GM19025 (cell line): ENCODE measurements around the gene SGCA.

Source experiments
- ATAC-seq: cut with Tn5 transposase; IDR thresholded peaks from one replicate; pipeline ENCODE4 v1.9.1; 2021; ENCODE audit warnings: mild to moderate bottlenecking, low read depth, moderate library complexity; ENCODE audit not compliant: unreplicated experiment

Gene SGCA

DNA sequence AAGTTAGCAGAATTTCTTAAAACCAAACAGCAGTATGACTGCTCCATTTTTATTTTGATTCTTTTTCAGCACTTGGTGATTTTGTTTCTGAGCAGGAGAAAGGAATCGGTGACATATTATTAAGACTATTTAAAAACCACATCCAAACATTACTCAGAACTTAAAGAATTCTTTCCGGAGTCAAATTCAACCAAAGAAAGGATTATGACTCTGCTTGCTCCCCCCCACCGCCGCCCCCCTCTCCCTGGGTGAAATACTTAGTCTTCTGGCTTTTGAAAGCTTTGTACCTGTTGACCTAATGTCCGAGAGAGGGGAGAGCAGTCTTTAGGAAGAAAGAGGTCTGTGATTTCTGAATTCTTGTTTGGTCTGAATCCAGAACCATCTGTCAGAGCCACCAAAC lies 53.5 kb downstream of the SGCA start:
- no peak for ATAC-seq

DNA sequence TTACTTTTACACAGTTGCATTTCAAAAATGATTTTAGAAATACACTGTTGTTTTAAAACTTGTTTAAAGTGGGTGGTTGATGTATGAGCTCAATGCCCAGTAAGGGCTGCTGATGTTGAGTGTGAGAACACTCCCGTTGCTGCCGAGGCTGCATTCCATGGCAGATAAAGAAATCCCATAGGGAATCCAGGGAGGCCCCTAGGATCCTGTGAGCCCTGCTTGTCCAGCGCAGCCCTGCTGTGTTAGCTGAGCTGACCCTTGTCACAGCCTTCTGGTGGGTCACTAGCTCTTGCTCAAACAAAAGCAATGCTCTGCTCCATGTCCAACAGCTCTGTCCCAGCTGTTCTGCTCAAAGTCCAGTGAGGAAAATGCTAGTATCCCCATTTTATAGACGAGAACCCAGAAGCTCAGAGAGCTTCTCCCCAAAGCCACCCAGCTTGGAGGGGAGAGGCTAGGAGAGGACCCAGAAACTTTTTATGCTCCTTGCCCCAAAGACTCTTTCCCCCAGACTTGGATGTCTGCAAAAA lies 54.2 kb downstream of the SGCA start:
- ATAC-seq = no peak

DNA sequence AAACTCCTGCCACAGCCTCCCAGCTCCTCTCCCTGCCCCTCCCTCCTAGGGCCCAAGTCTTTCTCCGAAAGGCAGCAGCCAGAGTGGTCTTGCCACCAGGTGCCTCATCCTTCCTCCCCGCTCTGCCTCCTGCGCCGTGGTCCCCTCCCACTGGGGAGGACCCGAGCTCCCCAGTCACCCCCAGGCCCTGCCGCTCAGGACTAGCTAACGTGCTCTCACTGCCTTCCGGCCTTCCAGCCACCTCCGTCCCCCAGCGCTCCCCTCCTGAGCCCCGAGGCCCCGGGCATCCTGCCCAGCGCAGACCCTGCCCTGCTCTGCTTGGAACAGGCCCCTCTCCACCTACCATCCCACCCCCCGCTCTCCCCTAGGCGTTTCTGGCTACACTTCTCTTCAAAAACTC lies 55.0 kb downstream of the SGCA start:
- ATAC-seq = no peak

DNA sequence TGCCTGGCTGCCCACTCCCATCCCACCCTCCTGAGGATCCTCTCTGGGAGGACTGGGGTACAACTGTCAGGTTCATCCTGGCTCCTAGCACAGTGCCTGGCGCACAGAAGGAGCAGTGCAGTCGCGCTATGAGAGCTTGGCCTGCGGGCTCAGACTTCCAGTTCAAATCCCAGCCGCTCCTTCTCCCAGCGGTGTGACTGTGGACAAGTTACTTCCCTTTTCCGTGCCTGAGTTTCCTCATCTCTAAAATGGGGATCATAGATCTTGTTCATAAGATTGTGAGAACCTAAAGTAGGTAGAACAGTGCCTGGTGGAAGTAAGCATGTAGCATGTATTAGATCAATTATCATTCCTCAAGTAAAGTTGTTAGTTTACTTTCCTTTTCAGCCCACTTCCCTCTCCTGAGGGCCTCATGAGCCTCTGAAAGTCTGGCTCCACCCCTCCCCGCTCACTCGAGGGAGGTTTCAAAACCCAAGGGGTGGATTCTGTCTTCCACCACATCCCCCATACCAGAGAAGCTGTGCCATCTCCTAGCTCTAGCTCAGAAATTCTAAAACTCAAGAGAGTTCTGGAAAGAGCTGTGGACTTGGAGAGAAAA lies 55.6 kb downstream of the SGCA start:
- ATAC-seq = no peak

DNA sequence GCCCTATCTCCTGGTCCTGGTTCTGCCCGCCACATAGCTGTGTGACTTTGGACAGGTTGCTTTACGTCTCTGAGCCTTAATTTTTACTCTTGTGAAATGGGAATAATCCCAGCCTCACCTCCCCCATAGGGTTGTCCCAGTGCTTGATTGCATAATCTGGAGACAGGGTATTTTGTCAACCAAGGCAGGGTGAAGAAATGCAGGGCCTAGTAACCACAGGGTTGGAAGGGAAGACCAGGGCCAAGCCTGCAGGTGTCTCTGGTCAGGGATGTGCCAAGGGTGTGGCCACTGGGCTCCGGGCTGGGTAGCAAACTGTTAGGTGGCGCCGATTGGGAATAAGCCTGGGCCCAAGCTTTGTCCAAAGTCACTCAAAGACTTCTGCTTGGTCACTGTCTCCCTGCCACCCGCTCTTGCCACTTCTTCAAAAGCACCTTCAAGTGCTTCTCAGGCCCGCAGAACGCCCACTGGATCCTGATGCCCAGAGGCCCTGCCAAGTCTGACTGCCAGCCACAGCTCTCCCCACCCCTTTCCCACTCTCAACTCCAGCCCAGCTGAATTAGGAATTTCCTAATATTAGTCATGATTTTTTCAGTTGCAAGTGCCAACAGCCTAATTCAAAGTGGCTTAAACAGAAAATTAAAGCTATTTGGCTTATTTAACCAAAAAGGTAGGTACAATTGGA lies 56.2 kb downstream of the SGCA start:
- no peak for ATAC-seq

DNA sequence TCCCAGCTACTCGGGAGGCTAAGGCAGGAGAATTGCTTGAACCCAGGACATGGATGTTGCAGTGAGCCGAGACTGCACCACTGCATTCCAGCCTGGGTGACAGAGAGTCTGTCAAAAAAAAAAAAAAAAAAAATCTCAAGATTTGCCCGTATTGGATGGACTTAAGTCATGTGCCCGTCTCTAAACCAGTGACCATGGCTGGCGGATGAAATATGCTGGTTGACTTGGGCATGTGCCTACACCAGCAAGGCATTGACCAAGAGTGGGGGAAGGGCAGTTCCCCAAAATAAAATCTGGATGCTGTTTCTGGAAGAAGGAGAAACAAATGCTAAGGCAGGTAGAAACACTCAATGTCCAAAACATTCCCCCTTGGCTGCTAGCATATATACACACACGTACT lies 57.1 kb downstream of the SGCA start:
- no peak for ATAC-seq
